Fibroblast of villous mesenchyme (primary cell): ENCODE results near the gene COX6B2. TPM values are rescaled to one million over a fixed set of nuclear protein-coding genes. Genes with fewer than 3 reads are reported as not detected.

ENCODE experiments used
- DNase-seq: peaks from one replicate; pipeline ENCODE4 v3.0.0-alpha.2; 2010; ENCODE audit warnings: low read depth
- H3K4me3 ChIP-seq: 2 replicates; pipeline ENCODE4 v1.5.1; 2011; ENCODE audit warnings: low read depth, mild to moderate bottlenecking, low read length
- total RNA-seq: library from RNA; depleted of rRNA; stranded (reverse); fragments of >200 nt; gene quantifications from 2 replicates; pipeline ENCODE4 v1.2.3, GENCODE V29; 2012
- TF ChIP-seq, protein P1 (sequence below): IDR thresholded peaks from 2 replicates; pipeline ENCODE4 v1.5.1; 2012; ENCODE audit warnings: low read depth, mild to moderate bottlenecking, low read length; ENCODE audit not compliant: insufficient read depth

COX6B2 gene
- total RNA-seq, 1 donor, result under 0.01 TPM

DNA sequence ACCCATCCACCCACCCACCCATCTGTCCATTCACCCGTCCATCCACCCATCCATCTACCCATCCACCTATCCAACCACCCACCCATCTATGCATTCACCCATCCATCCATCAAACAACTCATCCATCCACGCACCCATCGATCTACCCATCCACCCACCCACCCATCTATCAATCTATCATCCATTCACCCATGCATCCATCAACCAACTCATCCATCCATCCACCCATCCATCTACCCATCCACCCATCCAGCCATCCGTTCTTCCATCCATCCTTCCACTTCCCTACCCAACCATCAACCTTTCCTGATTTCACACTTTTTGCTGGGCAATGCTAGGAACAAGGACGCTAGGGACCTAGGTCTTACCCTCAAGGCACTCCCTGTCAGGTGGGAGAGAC is 27.5 kb upstream of the COX6B2 start:
- DNase-seq, result no peak
- TF ChIP-seq, protein P1, sequence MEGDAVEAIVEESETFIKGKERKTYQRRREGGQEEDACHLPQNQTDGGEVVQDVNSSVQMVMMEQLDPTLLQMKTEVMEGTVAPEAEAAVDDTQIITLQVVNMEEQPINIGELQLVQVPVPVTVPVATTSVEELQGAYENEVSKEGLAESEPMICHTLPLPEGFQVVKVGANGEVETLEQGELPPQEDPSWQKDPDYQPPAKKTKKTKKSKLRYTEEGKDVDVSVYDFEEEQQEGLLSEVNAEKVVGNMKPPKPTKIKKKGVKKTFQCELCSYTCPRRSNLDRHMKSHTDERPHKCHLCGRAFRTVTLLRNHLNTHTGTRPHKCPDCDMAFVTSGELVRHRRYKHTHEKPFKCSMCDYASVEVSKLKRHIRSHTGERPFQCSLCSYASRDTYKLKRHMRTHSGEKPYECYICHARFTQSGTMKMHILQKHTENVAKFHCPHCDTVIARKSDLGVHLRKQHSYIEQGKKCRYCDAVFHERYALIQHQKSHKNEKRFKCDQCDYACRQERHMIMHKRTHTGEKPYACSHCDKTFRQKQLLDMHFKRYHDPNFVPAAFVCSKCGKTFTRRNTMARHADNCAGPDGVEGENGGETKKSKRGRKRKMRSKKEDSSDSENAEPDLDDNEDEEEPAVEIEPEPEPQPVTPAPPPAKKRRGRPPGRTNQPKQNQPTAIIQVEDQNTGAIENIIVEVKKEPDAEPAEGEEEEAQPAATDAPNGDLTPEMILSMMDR, result no peak
- no peak overlapping the region for H3K4me3 ChIP-seq

DNA sequence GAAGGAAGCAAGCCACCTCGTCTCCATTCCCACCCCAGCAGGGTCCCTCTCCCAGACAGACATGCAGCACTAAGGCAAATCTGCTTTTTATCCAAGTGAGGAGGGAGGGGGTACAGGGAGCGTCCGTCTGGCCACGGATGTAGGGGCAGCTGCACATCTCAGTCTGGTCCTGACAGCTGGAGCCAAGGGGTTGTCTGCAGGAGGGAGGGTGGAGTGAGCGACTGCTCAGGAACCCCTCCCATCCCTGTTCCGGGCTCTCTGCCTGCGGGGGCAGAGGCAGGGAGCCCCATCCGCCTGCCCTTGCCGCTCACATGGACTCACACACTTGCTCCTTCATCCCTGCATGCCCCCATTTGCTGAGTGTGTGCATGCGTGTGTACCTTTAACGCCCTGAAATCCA is 24.7 kb upstream of the COX6B2 start:
- no peak for DNase-seq
- H3K4me3 ChIP-seq, result no peak overlapping the region
- TF ChIP-seq, protein P1, result no peak

DNA sequence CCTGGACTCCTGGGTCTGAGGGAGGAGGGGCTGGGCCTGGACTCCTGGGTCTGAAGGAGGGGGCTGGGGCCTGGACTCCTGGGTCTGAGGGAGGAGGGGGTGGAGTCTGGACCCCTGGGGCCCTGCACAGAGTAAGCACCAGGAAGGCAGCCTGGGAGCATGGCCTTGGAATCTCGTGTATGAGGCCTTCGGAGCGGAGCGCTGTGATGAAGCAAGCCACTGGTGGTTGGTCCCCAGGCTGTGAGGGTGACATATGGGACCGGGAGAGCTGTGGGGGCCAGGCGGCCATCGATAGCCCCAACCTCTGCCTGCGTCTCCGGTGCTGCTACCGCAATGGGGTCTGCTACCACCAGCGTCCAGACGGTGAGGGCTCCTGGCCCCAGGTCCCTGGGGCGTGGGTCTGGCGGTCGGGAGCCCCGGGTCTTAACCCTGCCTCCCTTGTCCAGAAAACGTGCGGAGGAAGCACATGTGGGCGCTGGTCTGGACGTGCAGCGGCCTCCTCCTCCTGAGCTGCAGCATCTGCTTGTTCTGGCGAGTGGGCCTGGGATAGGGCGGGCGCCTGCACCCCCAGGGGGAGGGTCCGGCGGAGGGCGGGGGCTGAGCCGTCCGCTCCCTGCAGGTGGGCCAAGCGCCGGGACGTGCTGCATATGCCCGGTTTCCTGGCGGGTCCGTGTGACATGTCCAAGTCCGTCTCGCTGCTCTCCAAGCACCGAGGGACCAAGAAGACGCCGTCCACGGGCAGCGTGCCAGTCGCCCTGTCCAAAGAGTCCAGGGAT is 23.0 kb upstream of the COX6B2 start:
- TF ChIP-seq, protein P1, result no peak
- DNase-seq, result no peak
- H3K4me3 ChIP-seq, result no peak overlapping the region

DNA sequence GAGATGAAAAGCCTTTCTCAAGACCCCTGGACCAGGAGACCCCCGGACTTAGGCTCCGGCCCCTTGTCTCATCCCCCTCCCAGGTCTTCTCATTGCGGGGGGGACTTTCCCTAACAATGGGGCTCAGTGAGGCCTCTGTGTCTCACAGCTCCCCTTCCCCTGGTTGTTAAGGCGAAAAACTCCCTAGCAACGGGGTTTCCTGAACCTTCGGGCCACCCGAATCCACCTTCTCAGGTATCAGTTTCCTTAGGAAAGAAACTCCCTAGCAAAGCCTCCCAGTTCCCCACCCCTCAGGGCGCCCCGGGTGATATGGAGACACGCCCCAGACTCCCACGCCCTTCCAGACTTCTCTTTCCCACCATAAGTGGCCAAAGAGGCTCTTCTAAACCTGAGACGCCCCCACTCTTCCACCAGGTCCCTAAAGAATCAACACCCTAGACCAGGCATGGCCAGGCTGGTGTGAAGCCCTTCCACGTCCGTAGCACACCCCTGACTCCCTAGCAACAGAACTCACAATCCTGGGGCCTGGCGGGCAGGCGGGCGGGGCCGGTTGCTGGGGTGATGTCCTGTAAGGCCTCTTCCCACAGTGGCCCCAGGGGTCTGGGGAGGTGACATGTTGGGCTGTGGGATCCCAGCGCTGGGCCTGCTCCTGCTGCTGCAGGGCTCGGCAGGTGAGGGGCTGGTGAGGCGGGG is 21.9 kb upstream of the COX6B2 start, which contains the start of gene TMEM190:
Gene TMEM190 (plus strand): TSS at position 586 of the 693 bp plus-strand sequence. CDS start 28 bp downstream, at position 614.
- no peak within 1 kb of the TSS for H3K4me3 ChIP-seq
- TF ChIP-seq, protein P1, result no peak
- no peak for DNase-seq

DNA sequence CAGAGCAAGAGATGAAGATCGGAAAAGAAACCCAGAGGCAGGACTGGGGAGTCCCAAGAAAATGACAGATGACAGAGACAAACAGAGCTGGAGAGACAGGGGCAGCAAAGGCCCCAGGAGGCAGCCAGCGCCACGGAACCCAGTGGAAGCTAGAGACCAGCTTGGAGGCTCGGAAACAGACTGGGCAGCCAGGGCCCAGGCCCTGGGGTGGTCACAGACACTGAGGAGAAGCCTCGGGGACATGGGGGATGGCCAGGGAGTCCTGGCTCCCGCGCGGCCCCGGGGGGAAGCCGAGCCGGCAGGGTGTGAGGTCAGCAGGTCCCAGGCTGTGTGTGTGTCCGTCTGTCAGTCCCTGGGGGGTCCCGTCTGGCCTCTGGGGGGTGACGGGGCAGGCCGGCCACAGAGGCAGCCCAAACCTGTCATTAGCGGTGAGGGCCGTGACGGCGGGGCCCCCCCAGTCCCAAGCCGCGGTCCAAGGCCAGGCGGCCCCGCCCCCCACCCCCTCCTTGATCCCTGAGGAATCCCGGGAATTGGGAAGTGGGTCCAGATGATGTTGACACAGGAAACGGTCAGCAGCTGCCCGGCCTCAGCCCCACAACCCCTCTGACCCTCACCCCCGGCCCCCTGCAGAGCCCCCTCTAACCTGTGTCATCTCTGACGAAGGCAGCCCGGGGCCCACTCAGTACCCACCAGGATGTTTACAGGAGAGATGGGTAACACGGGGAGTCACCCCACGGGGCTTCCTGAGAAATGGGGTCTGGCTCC is 19.7 kb upstream of the COX6B2 start:
- no peak overlapping the region for H3K4me3 ChIP-seq
- peak; percentile 81 for DNase-seq
- TF ChIP-seq, protein P1, result no peak

DNA sequence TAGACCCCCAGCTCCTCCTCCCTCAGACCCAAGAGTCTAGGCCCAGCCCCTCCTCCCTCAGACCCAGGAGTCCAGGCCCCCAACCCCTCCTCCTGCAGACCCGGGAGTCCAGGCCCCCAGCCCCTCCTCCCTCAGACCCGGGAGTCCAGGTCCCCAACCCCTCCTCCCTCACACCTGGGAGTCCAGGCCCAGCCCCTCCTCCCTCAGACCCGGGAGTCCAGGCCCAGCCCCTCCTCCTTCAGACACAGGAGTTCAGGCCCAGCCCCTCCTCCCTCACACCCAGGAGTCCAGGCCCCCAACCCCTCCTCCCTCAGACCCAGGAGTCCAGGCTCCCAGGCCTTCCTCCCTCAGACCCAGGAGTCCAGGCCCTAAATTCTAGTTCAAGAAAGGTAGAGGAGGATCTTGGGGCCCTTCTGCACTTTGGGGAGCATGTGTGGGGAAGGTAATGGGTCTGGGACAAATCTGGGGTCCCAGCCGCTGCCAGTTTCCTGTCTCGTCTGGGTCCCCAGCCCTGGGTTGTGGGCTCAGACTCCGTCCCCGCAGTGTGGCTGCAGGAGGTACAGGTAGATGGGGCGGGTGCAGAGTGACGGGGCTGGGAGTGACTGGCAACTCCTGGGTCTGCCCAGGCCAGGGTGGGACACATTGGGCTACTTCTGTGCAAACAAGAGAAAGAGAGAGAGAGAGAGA is 18.9 kb upstream of the COX6B2 start:
- H3K4me3 ChIP-seq, result no peak overlapping the region
- TF ChIP-seq, protein P1, result no peak

More for the DNA sequence above, 18.9 kb upstream of the COX6B2 start:
- no peak for DNase-seq
